DND-41 (cell line): ENCODE results near the gene RELN.

ENCODE experiments used
- ATAC-seq: fragments of 200-7000 bp; cut with Tn5 transposase; 3 replicates; pipeline ENCODE4 v1.9.1; 2021; ENCODE audit warnings: low read depth; ENCODE audit not compliant: insufficient read depth
- DNase-seq: peaks from one replicate; pipeline ENCODE4 v3.0.0-alpha.2; 2020
- H2AFZ ChIP-seq: 2 replicates; pipeline ENCODE4 v1.6.0; 2012; ENCODE audit warnings: low read depth, low read length
- H3K27ac ChIP-seq: 2 replicates; pipeline ENCODE4 v1.5.1; 2012; ENCODE audit warnings: low read length, inconsistent platforms
- H3K27me3 ChIP-seq: fragments of 200-600 bp; sonication (generic); 2 replicates; pipeline ENCODE4 v1.6.0; 2012; ENCODE audit warnings: low read length, mild to moderate bottlenecking, inconsistent platforms; ENCODE audit not compliant: insufficient read depth, poor library complexity
- H3K36me3 ChIP-seq: 2 replicates; pipeline ENCODE4 v1.5.1; 2012; ENCODE audit warnings: low read length, inconsistent platforms; ENCODE audit not compliant: insufficient read depth
- H3K4me1 ChIP-seq: 2 replicates; pipeline ENCODE4 v1.5.1; 2012; ENCODE audit warnings: mild to moderate bottlenecking, low read length; ENCODE audit not compliant: insufficient read depth
- H3K4me2 ChIP-seq: 2 replicates; pipeline ENCODE4 v1.6.0; 2012; ENCODE audit warnings: mild to moderate bottlenecking, moderate library complexity, low read length, inconsistent platforms; ENCODE audit not compliant: insufficient read depth
- H3K4me3 ChIP-seq, 2 experiments: fragments of 200-600 bp in 1 of 2; shearing (Covaris generic) in 1 of 2; 2 replicates each; pipeline ENCODE4 v1.5.1; 2012 to 2016; ENCODE audit warnings: inconsistent platforms in 2 of 2, low read length in 2 of 2, mild to moderate bottlenecking in 2 of 2, low read depth in 1 of 2, moderate library complexity in 1 of 2
- H3K79me2 ChIP-seq: 2 replicates; pipeline ENCODE4 v1.6.0; 2012; ENCODE audit warnings: low read length, inconsistent platforms; ENCODE audit not compliant: insufficient read depth
- H3K9ac ChIP-seq: 2 replicates; pipeline ENCODE4 v1.6.0; 2012; ENCODE audit warnings: low read depth, mild to moderate bottlenecking, inconsistent platforms, low read length, moderate library complexity
- H3K9me3 ChIP-seq: 2 replicates; pipeline ENCODE4 v1.5.1; 2012; ENCODE audit warnings: low read length, moderate library complexity, mild to moderate bottlenecking, inconsistent platforms; ENCODE audit not compliant: insufficient read depth, severe bottlenecking
- H4K20me1 ChIP-seq: 2 replicates; pipeline ENCODE4 v1.6.0; 2012; ENCODE audit warnings: low read length; ENCODE audit not compliant: insufficient read depth
- EZH2 ChIP-seq: IDR thresholded peaks from 3 replicates; pipeline ENCODE4 v1.6.1; 2012; ENCODE audit warnings: borderline replicate concordance, low read depth, mild to moderate bottlenecking, moderate library complexity, low read length, inconsistent platforms; ENCODE audit not compliant: severe bottlenecking
- TF ChIP-seq, protein P1 (sequence below): IDR thresholded peaks from 2 replicates; pipeline ENCODE4 v1.5.1; 2012; ENCODE audit warnings: borderline replicate concordance, low read length, moderate library complexity, mild to moderate bottlenecking; ENCODE audit not compliant: poor library complexity, severe bottlenecking; ENCODE audit errors: extremely low read depth

The RELN gene

DNA sequence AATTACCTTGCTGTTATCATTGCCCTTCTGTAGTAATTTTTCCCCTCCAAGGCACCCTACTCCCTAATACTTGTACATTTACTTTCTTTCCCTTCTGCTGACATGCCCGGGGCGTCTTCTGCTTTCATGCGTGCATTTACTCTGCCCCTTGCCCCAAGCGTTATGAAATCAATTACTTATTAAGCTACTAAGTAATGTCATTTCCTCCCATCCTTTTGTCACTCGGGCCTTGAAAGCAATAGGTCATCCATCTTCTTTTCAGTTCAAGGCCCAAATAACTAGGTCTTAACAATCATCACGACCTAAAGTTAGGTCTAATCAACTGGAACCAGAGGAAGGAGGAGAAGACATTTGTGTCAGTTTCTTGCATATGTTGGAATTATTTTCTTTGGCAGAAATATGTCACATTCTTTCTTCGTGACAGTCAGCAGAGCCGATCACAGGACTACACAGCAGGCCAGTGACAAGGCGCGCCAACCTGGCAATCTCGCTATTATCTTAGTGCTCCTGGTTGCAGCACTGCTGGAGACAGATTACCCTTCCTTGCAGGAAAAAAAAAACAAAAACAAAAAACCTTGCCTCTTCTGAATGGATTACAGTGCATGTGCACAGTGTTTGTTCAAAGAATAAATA is 179.2 kb downstream of the RELN start:
- no peaks in the 10 kb centered on the region for H4K20me1 ChIP-seq
- no peaks in the 10 kb centered on the region for H3K36me3 ChIP-seq
- DNase-seq (no peak), ATAC-seq (no peak)
- no peaks in the 10 kb centered on the region for H3K79me2 ChIP-seq
- TF ChIP-seq, protein P1, sequence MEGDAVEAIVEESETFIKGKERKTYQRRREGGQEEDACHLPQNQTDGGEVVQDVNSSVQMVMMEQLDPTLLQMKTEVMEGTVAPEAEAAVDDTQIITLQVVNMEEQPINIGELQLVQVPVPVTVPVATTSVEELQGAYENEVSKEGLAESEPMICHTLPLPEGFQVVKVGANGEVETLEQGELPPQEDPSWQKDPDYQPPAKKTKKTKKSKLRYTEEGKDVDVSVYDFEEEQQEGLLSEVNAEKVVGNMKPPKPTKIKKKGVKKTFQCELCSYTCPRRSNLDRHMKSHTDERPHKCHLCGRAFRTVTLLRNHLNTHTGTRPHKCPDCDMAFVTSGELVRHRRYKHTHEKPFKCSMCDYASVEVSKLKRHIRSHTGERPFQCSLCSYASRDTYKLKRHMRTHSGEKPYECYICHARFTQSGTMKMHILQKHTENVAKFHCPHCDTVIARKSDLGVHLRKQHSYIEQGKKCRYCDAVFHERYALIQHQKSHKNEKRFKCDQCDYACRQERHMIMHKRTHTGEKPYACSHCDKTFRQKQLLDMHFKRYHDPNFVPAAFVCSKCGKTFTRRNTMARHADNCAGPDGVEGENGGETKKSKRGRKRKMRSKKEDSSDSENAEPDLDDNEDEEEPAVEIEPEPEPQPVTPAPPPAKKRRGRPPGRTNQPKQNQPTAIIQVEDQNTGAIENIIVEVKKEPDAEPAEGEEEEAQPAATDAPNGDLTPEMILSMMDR, result no peak
- TF ChIP-seq EZH2, result no peak
- H2AFZ ChIP-seq, result no peak overlapping the region
- H3K9ac ChIP-seq, result no peak overlapping the region
- H3K4me2 ChIP-seq, result no peak overlapping the region
- no peaks in the 10 kb centered on the region for H3K9me3 ChIP-seq
- no peaks in the 10 kb centered on the region for H3K4me1 ChIP-seq
- no peak overlapping the region for H3K4me3 ChIP-seq
- H3K27ac ChIP-seq, result no peak overlapping the region
- peaks cover 4% of the 10 kb centered on the region for H3K27me3 ChIP-seq

DNA sequence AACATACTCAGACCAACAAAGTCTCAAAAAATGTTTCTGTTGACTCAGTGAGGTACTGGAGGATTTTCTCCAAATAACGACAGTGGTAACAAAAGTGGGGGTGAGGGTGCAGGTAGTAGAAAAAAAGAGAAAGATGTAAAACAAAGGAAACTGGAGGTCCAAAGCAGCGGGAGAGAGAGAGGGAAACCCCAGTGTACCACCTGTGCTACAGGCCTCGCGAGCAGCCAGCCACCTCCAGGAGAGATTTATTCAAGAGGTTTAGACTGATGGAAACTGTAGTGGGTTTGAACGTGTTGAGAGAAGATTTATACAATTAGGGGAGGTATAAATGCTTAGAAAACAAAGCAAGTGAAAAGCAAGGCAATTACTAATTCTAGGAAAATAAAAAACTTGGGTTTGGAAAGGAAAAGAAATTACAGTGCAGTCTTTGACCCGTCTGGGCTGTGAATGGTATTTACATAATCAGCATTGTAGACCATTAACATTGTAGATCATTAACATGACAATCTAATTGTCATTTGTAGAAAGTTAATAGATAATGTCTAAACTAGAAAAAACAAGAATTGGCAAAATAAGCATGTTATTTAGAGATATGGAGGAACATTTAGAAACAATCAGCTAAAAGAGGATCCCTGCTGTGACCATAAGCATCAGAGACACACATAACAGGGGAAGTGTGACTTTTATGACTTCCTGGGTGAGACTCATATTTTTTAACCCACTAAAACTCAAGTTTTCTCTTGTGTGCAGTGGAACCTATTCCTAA is 180.0 kb downstream of the RELN start:
- no peaks in the 10 kb centered on the region for H4K20me1 ChIP-seq
- no peaks in the 10 kb centered on the region for H3K36me3 ChIP-seq
- H3K4me1 ChIP-seq, result no peaks in the 10 kb centered on the region
- no peak for DNase-seq
- TF ChIP-seq, protein P1, result no peak
- no peak for TF ChIP-seq EZH2
- H3K9me3 ChIP-seq, result no peaks in the 10 kb centered on the region
- no peaks in the 10 kb centered on the region for H3K79me2 ChIP-seq
- no peak overlapping the region for H3K4me3 ChIP-seq
- no peak overlapping the region for H3K9ac ChIP-seq
- peaks cover 4% of the 10 kb centered on the region for H3K27me3 ChIP-seq
- no peak overlapping the region for H2AFZ ChIP-seq
- H3K4me2 ChIP-seq, result no peak overlapping the region
- no peak for ATAC-seq
- H3K27ac ChIP-seq, result no peak overlapping the region

- ATAC-seq, result no peak
- H3K9me3 ChIP-seq, result no peaks in the 10 kb centered on the region
Observed at GRCh38 chr7:103805346-103805745, 184.1 kb downstream of the RELN start.

More at GRCh38 chr7:103805346-103805745, 184.1 kb downstream of the RELN start:
- H3K4me2 ChIP-seq, result no peak overlapping the region
- H3K27me3 ChIP-seq, result no peaks in the 10 kb centered on the region
- H4K20me1 ChIP-seq, result no peaks in the 10 kb centered on the region
- no peaks in the 10 kb centered on the region for H3K36me3 ChIP-seq
- H2AFZ ChIP-seq, result no peak overlapping the region
- H3K4me1 ChIP-seq, result no peaks in the 10 kb centered on the region
- no peak for TF ChIP-seq EZH2
- TF ChIP-seq, protein P1, result no peak
- H3K27ac ChIP-seq, result no peak overlapping the region
- H3K9ac ChIP-seq, result no peak overlapping the region
- H3K4me3 ChIP-seq, result no peak overlapping the region
- DNase-seq, result no peak
- H3K79me2 ChIP-seq, result no peaks in the 10 kb centered on the region
